Mesenchymal stem cell (in vitro differentiated cells and primary cell): ENCODE measurements around the gene TOR2A.

Experiments used
- DNase-seq: peaks from one replicate; pipeline ENCODE4 v3.0.0-alpha.2; 2013
- H2AFZ ChIP-seq: one replicate; pipeline ENCODE4 v1.6.1; 2013; ENCODE audit warnings: low read depth, mild to moderate bottlenecking, control low read depth, inconsistent platforms, low read length, moderate library complexity
- H2AK5ac ChIP-seq: 2 replicates; pipeline ENCODE4 v1.6.1; 2013; ENCODE audit warnings: low read length, moderate library complexity, mild to moderate bottlenecking, inconsistent platforms; ENCODE audit not compliant: severe bottlenecking
- H2BK120ac ChIP-seq: one replicate; pipeline ENCODE4 v1.6.1; 2013; ENCODE audit warnings: low read depth, mild to moderate bottlenecking, inconsistent platforms, low read length, moderate library complexity
- H2BK12ac ChIP-seq, 2 experiments: one replicate each; pipeline ENCODE4 v1.6.1; 2013; ENCODE audit warnings: inconsistent platforms in 2 of 2, low read length in 2 of 2, mild to moderate bottlenecking in 2 of 2, moderate library complexity in 2 of 2, control low read depth in 1 of 2
- H2BK15ac ChIP-seq: one replicate; pipeline ENCODE4 v1.6.1; 2013; ENCODE audit warnings: mild to moderate bottlenecking, low read depth, inconsistent platforms; ENCODE audit not compliant: poor library complexity, severe bottlenecking
- H2BK5ac ChIP-seq: 2 replicates; pipeline ENCODE4 v1.6.1; 2013; ENCODE audit warnings: low read depth, mild to moderate bottlenecking, low read length, control low read depth, inconsistent platforms; ENCODE audit not compliant: poor library complexity, severe bottlenecking
- H3K14ac ChIP-seq, 2 experiments: one replicate each; pipeline ENCODE4 v1.6.1; 2013; ENCODE audit warnings: inconsistent platforms in 2 of 2, low read length in 2 of 2, control low read depth in 1 of 2, mild to moderate bottlenecking in 1 of 2, moderate library complexity in 1 of 2
- H3K18ac ChIP-seq, 2 experiments: one replicate each; pipeline ENCODE4 v1.6.1; 2013; ENCODE audit warnings: inconsistent platforms in 2 of 2, low read length in 2 of 2, control low read depth in 1 of 2, low read depth in 1 of 2, mild to moderate bottlenecking in 1 of 2
- H3K23ac ChIP-seq, 2 experiments: one replicate each; pipeline ENCODE4 v1.6.1; 2013; ENCODE audit warnings: inconsistent platforms in 2 of 2, low read length in 2 of 2, mild to moderate bottlenecking in 2 of 2, moderate library complexity in 2 of 2, control low read depth in 1 of 2
- H3K27ac ChIP-seq: 2 replicates; pipeline ENCODE4 v1.5.1; 2013; ENCODE audit warnings: mild to moderate bottlenecking, moderate library complexity, low read length, control low read depth, inconsistent platforms; ENCODE audit not compliant: poor library complexity, severe bottlenecking
- H3K27me3 ChIP-seq, 2 experiments: 2 replicates each; pipeline versions ENCODE4 v1.6.1 to v1.7.0; 2013; ENCODE audit warnings: low read length in 2 of 2, mild to moderate bottlenecking in 2 of 2, moderate library complexity in 2 of 2, control low read depth in 1 of 2, inconsistent platforms in 1 of 2; ENCODE audit not compliant: control insufficient read depth in 1 of 2, insufficient read depth in 1 of 2
- H3K36me3 ChIP-seq, 2 experiments: 2 replicates each; pipeline versions ENCODE4 v1.6.1 to v1.7.0; 2013; ENCODE audit warnings: low read length in 2 of 2, control low read depth in 1 of 2, inconsistent platforms in 1 of 2, low read depth in 1 of 2, mild to moderate bottlenecking in 1 of 2; ENCODE audit not compliant: insufficient read depth in 2 of 2, control insufficient read depth in 1 of 2
- H3K4ac ChIP-seq, 2 experiments: one replicate each; pipeline ENCODE4 v1.6.1; 2013; ENCODE audit warnings: inconsistent platforms in 2 of 2, low read length in 2 of 2, mild to moderate bottlenecking in 2 of 2, moderate library complexity in 2 of 2, control low read depth in 1 of 2, low read depth in 1 of 2
- H3K4me1 ChIP-seq: 2 replicates; pipeline ENCODE4 v1.6.1; 2013; ENCODE audit warnings: low read depth, low read length, control low read depth; ENCODE audit not compliant: control insufficient read depth, insufficient read depth
- H3K4me2 ChIP-seq: 2 replicates; pipeline ENCODE4 v1.6.1; 2013; ENCODE audit warnings: low read length, mild to moderate bottlenecking, inconsistent platforms; ENCODE audit not compliant: poor library complexity, severe bottlenecking
- H3K4me3 ChIP-seq, 2 experiments: 2 replicates each; pipeline versions ENCODE4 v1.5.1 to v1.7.0; 2013; ENCODE audit warnings: low read length in 2 of 2, mild to moderate bottlenecking in 2 of 2, control low read depth in 1 of 2, low read depth in 1 of 2; ENCODE audit not compliant: insufficient read depth in 1 of 2
- H3K79me1 ChIP-seq: replicated peaks from 2 replicates; pipeline ENCODE4 v1.6.1; 2013; ENCODE audit warnings: mild to moderate bottlenecking, control low read depth, low read length, inconsistent platforms; ENCODE audit not compliant: poor library complexity, severe bottlenecking
- H3K9ac ChIP-seq: 2 replicates; pipeline ENCODE4 v1.7.0; 2013; ENCODE audit warnings: mild to moderate bottlenecking, low read length, moderate library complexity
- H3K9me3 ChIP-seq: 2 replicates; pipeline ENCODE4 v1.7.0; 2013; ENCODE audit warnings: mild to moderate bottlenecking, low read length; ENCODE audit not compliant: control insufficient read depth
- H4K8ac ChIP-seq: one replicate; pipeline ENCODE4 v1.6.1; 2013; ENCODE audit warnings: inconsistent platforms, mild to moderate bottlenecking, low read length, moderate library complexity
- H4K91ac ChIP-seq: one replicate; pipeline ENCODE4 v1.6.1; 2013; ENCODE audit warnings: mild to moderate bottlenecking, low read length, inconsistent platforms
- WGBS: methylation state at CpG from one replicate; pipeline ENCODE4 v1.1.7; 2013; ENCODE audit warnings: mixed read lengths; 5-methylcytosine and 5-hydroxymethylcytosine counted together

The TOR2A gene

GRCh38 chr9:127706836-127707241 lies 28.3 kb downstream of the TOR2A start, which contains the start of gene CFAP157:
Gene CFAP157, plus strand, starts transcription at chr9:127706988. Its CDS starts 44 bp downstream, at chr9:127707032.
- H3K27me3 ChIP-seq = peaks cover 0 to 6% of the 10 kb centered on the region in 2 experiments
- no peak within 1 kb of the TSS for H4K8ac ChIP-seq
- no peak within 1 kb of the TSS for H2BK5ac ChIP-seq
- no peak within 1 kb of the TSS for H2BK120ac ChIP-seq
- peak within 1 kb of the TSS in 1 of 2 experiments; percentile 46 for H3K4ac ChIP-seq
- no peak for DNase-seq
- peak within 1 kb of the TSS; percentile 14 for H2AK5ac ChIP-seq
- no peak within 1 kb of the TSS for H3K4me2 ChIP-seq
- H2BK12ac ChIP-seq = no peak within 1 kb of the TSS
- H3K4me1 ChIP-seq = peaks cover 37% of the 10 kb centered on the region
- H2BK15ac ChIP-seq = no peak within 1 kb of the TSS
- no peak within 1 kb of the TSS for H3K27ac ChIP-seq
- no peak within 1 kb of the TSS for H2AFZ ChIP-seq
- no peaks in the 10 kb centered on the region for H3K9me3 ChIP-seq
- H3K14ac ChIP-seq = no peak within 1 kb of the TSS
- no peak within 1 kb of the TSS for H3K9ac ChIP-seq
- peak within 1 kb of the TSS; percentile 43 for H4K91ac ChIP-seq
- no peak within 1 kb of the TSS for H3K18ac ChIP-seq
- no peaks in the 10 kb centered on the region for H3K79me1 ChIP-seq
- no peak within 1 kb of the TSS for H3K23ac ChIP-seq
- WGBS = 80% methylated on average over 11 of the region's 11 CpGs
- H3K36me3 ChIP-seq = peaks cover 0 to 10% of the 10 kb centered on the region in 2 experiments
- no peak within 1 kb of the TSS for H3K4me3 ChIP-seq

- WGBS = 82% methylated on average over 12 of the region's 12 CpGs
- Histone ChIP-seq H2BK15ac (no peak overlapping the region), H3K36me3 (peaks cover 0 to 10% of the 10 kb centered on the region in 2 experiments), H3K4me3 (no peak overlapping the region), H3K14ac (no peak overlapping the region), H3K79me1 (no peaks in the 10 kb centered on the region), H4K91ac (no peak overlapping the region), H3K23ac (peak overlapping the region in 1 of 2 experiments; percentile 65), H4K8ac (no peak overlapping the region), H2AFZ (no peak overlapping the region), H3K9me3 (no peaks in the 10 kb centered on the region), H3K4ac (no peak overlapping the region), H3K18ac (no peak overlapping the region), H2BK5ac (no peak overlapping the region), H3K4me2 (no peak overlapping the region), H2AK5ac (no peak overlapping the region), H2BK12ac (no peak overlapping the region), H3K9ac (no peak overlapping the region), H3K27ac (no peak overlapping the region), H3K4me1 (peaks cover 27% of the 10 kb centered on the region), H3K27me3 (peaks cover 0 to 6% of the 10 kb centered on the region in 2 experiments), H2BK120ac (no peak overlapping the region)
- no peak for DNase-seq
Observed at GRCh38 chr9:127705577-127706379, 29.3 kb downstream of the TOR2A start.

- Histone ChIP-seq H3K18ac (no peak overlapping the region), H3K4me1 (peaks cover 25% of the 10 kb centered on the region), H3K23ac (peak overlapping the region in 1 of 2 experiments; percentile 51), H3K9me3 (no peaks in the 10 kb centered on the region), H2BK15ac (no peak overlapping the region), H2BK12ac (no peak overlapping the region), H2AK5ac (no peak overlapping the region), H3K27ac (no peak overlapping the region), H2AFZ (no peak overlapping the region), H3K4me2 (no peak overlapping the region), H2BK120ac (no peak overlapping the region), H3K27me3 (peaks cover 0 to 6% of the 10 kb centered on the region in 2 experiments), H3K36me3 (no peaks in the 10 kb centered on the region), H3K14ac (no peak overlapping the region), H3K4ac (no peak overlapping the region), H3K4me3 (no peak overlapping the region), H2BK5ac (no peak overlapping the region), H4K8ac (no peak overlapping the region), H3K9ac (no peak overlapping the region), H3K79me1 (no peaks in the 10 kb centered on the region), H4K91ac (no peak overlapping the region)
- WGBS = 73% methylated on average over 9 of the region's 9 CpGs
- DNase-seq = no peak
Observed at GRCh38 chr9:127703289-127703946, 31.7 kb downstream of the TOR2A start.

DNA sequence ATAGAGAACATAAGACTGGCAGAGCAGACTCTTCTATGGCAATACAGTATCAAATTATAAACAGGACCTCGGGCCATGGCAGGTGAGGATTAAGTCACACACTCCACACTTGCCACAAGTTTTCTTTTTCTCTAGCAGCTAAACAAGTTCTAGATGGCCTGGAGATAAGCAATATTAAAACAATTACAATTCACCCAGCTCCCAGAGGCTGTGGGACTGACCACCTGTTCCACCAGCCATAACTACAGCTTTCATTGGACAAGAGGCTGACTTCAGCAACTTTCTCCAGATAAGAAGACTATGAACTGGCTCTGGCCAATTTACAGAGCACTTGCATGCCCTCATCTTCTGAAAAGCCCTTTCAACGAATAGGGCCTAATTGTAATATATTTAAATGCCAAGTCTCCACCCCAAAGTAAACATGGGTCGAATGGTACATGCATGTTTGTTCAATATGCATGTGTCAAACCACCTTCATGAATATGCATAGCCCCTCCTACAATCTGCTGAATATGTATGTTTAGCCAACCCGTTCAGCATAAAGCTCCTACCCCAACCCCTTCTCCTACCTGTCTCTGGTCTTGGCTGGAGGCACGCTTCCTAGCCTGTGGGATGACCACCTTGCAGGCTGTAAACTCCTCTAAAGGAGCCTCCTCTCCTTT lies 34.4 kb downstream of the TOR2A start:
- Histone ChIP-seq H3K27ac (no peak overlapping the region), H3K79me1 (no peaks in the 10 kb centered on the region), H4K8ac (no peak overlapping the region), H2BK15ac (no peak overlapping the region), H2BK5ac (no peak overlapping the region), H3K9me3 (no peaks in the 10 kb centered on the region), H3K4me2 (no peak overlapping the region), H3K4me3 (no peak overlapping the region), H2AK5ac (no peak overlapping the region), H3K14ac (peak overlapping the region in 1 of 2 experiments; percentile 66), H2AFZ (no peak overlapping the region), H3K23ac (no peak overlapping the region), H4K91ac (no peak overlapping the region), H2BK12ac (no peak overlapping the region), H3K9ac (no peak overlapping the region), H2BK120ac (no peak overlapping the region), H3K36me3 (no peaks in the 10 kb centered on the region), H3K27me3 (peaks cover 0 to 2% of the 10 kb centered on the region in 2 experiments), H3K4ac (no peak overlapping the region), H3K4me1 (peaks cover 12% of the 10 kb centered on the region), H3K18ac (no peak overlapping the region)
- WGBS = 82% methylated on average over 5 of the region's 5 CpGs
- DNase-seq = no peak
